HG03108 (cell line): ENCODE results near the gene RUNX2.
A peak's percentile ranks its signal among the peaks of the same experiment; 100 is the strongest.

Experiments
- ATAC-seq: cut with Tn5 transposase; IDR thresholded peaks from one replicate; pipeline ENCODE4 v1.9.1; 2021; ENCODE audit warnings: moderate library complexity; ENCODE audit not compliant: unreplicated experiment

The RUNX2 gene

DNA sequence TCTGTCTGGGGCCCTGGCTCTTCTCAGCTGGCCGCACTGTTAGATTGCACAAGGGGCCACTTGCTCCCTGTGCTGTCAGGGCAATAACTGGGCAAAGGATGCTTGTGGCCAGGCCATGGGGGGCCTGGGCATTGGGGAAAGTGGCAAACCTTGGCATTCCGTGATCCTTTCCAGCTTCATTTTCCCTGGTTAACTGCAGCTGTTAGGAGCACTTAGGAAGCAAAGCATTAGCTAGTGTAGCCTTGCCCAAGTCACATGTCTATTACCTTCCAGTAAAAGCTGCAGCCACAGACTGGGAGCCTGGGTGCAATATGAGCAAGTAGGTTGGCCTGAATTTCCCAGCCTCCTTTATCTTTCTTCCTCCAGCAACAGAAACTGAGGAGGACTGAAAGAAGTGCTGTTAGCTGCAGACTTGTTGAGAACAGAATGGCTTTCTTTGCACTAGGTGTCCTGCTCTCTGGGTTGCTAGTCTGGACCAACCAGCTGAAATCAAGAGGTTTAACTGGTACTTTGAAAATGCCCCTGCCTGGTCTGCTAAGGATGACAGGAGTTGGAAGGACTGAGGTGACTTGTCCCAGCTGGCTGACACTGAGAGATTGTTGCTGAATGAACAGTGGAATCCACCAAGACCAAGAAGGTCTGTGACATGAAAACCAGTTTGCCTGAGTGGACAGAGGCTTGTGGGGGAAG lies 361.9 kb downstream of the RUNX2 start:
- ATAC-seq: no peak

GRCh38 chr6:45690846-45691245 lies 362.7 kb downstream of the RUNX2 start:
- ATAC-seq: no peak

DNA sequence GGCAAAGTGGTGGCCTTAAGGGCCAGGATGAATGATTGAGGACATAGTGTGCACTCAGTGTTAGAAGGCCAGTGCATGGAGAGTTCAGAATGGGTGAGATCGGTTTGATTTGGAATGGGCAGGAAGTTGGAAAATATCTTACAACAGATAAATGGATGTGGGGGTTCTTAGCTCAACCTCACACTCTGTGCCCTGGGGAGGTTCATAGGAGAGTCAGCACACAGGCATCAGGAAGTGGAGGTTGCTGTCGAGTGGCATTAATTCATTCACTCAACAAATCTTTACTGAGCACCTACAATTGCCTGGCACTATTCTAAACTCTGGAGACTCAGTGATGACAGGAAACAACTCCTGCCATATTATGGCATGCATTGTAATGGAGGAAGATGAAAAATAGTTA lies 363.3 kb downstream of the RUNX2 start:
- no peak for ATAC-seq

DNA sequence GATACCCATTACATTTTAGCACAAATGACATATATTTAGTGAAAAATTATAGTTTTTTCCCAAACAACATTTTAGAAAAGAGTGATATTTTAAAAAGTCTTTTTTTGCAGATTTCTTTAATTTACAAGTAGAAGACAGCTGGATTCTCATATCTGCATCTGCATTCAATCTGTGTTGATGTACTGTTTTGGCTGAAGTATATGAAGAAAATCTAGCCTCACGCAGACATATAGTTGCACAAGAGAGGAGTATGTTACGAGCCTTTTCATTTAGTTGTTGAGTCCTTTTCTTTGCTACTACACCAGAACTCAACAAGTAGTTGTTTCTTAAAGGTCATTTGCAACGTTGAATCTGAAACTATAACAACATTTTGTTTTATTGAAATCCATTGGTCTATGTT lies 363.9 kb downstream of the RUNX2 start:
- ATAC-seq: no peak

- ATAC-seq: no peak
These were observed 368.6 kb downstream of the RUNX2 start for GRCh38 chr6:45696738-45697137.

DNA sequence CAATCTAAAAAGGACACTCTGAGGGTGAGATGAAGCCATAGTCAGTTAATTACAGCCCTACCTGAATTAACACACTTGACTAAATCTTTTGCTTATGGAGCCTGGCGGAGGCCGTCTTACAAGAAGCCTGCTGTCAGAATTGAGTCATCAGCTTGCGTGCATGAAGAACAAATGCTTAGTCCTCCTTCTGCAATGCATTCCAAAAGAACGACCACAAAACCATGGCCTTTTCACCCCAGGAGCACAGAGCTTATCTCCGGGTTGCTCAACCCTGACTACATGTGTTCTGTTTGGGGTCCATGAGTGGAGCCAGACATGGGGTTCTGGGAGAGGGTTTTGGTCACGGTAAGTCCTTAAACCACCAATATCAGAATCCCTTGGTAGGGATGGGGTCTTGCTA lies 369.5 kb downstream of the RUNX2 start:
- ATAC-seq: no peak

DNA sequence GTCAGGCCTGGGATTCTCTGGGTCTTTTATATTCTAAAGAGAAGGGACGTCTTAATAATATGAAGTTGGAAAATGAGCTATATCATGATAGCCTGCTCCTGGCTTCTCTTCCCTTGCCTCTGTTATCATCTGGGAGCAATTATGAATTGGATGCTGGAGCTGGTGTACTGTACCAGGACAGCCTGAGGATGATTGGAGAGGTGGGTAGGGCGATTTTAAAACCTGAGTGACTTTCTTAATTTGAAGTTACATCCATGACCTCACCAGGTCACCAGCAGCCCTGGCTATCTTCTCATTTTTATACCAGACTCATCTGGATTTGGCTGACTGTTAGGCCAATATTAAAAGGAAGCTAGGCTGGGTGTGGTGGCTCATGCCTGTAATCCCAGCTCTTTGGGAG lies 369.9 kb downstream of the RUNX2 start:
- no peak for ATAC-seq

DNA sequence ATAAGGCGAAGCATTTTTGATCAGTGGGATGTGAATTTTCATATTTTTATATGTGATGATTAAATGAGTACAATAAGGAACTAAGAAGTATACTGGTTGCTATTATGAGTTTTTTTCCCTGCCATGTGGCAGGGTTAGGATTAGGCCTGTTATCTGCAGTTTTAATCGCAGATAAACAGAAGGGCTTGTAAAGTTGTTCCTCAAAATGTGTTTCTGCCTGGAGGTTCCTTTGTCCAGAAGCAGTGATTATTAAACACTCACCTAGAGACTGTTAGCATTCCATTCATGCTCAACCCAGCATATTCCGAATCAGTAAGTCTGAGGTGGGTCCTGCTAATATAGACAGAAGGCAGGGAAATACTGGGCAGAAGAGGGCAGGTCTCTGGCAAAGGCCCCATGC lies 371.5 kb downstream of the RUNX2 start:
- ATAC-seq: no peak

- ATAC-seq: no peak
These were observed 375.0 kb downstream of the RUNX2 start for GRCh38 chr6:45702849-45703739.

GRCh38 chr6:45704056-45704800 lies 376.1 kb downstream of the RUNX2 start:
- ATAC-seq: no peak

- no peak for ATAC-seq
These were observed 377.2 kb downstream of the RUNX2 start for GRCh38 chr6:45705137-45705855.

DNA sequence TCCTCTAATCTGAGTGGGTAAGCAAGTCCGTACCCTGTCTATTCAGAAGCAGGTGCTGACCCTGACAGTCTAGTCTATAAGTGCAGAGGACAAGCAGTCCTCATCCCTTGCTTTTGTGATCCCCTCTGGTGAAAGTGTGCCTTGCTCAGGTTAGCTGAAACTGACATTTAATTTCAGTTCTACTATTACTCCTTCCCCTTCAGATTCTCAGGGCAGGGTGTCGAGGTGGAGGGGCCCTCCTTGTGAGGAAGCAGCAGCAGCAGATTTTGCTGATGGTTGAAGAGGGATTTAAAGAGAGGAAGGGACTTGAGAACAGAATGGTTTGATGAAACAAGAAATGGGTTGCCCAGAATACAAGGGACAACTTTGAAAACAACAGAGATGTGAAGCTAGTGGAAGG lies 378.2 kb downstream of the RUNX2 start:
- ATAC-seq: no peak

GRCh38 chr6:45707176-45707575 lies 379.0 kb downstream of the RUNX2 start:
- no peak for ATAC-seq

- peak; percentile 48 for ATAC-seq
These were observed 381.7 kb downstream of the RUNX2 start for GRCh38 chr6:45709781-45710220.

DNA sequence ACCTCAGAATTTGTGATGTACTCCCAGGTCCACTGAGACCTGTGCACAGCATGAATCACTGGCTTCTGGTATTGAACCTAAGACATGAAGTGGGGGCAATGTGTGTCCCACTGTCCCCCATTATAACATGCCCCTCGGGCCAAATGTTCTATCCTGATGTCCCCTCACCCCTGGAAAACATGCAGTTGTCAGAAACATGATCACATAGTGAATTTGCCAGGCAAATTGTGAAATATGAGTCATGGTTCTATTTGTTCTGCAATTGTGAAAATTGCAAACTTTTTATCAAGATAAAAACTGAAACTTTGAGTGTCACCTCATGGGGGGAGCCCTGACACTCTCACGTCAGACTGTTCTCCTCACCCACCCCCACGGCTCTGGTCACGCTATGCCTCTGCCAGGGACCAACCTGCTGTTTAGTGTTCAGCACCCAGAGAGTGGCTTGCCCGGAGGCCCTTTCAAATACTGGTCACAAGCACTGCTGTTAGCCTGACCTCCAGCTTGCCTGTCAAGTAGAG lies 382.2 kb downstream of the RUNX2 start:
- peak; percentile 75 for ATAC-seq

DNA sequence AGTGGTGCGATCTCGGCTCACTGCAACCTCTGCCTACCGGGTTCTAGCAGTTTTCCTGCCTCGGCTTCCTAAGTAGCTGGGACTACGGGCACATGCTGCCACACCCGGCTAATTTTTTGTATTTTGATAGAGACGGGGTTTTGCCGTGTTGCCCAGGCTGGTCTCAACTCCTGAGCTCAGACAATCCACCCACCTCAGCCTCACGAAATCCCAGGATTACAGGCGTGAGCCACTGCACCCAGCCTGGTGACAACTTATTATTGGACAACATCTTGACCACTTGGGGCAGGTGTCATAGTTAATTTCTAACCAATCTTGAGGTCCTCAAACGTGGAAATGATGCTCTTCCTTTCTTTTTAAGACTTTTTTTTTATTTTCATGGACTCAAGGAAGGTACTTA lies 383.9 kb downstream of the RUNX2 start:
- ATAC-seq: no peak

GRCh38 chr6:45712786-45713185 lies 384.7 kb downstream of the RUNX2 start:
- ATAC-seq: no peak
